HepG2 (cell line): ENCODE measurements around the gene MPV17L2. TPM values are rescaled to one million over a fixed set of nuclear protein-coding genes. Genes with fewer than 3 reads are reported as not detected.
A peak's percentile ranks its signal among the peaks of the same experiment; 100 is the strongest.

Experiments
- LCORL ChIP-seq, 2 experiments: fragments of 450-650 bp in 1 of 2; sonication (generic) in 1 of 2; formaldehyde crosslinking in 1 of 2; IDR thresholded peaks; 2 replicates each; pipeline versions ENCODE4 v1.5.0 to v1.6.1; 2017 to 2020; ENCODE audit warnings: antibody characterized with exemption in 1 of 2, missing genetic modification reagents in 1 of 2
- NFE2L2 ChIP-seq: fragments of 150-350 bp; IDR thresholded peaks from 2 replicates; pipeline ENCODE4 v1.6.1; 2014; ENCODE audit warnings: low read length
- NR3C1 ChIP-seq: sonication (generic); formaldehyde crosslinking; IDR thresholded peaks from 2 replicates; pipeline ENCODE4 v1.4.0; 2020; ENCODE audit warnings: missing genetic modification reagents
- RNF2 ChIP-seq: fragments of 450-650 bp; conservative IDR thresholded peaks from 2 replicates; pipeline ENCODE4 v1.6.1; 2016; ENCODE audit warnings: low read depth
- SOX6 ChIP-seq, 2 experiments: fragments of 450-650 bp in 1 of 2; sonication (generic) in 1 of 2; formaldehyde crosslinking in 1 of 2; IDR thresholded peaks; 2 replicates each; pipeline versions ENCODE4 v1.4.0 to v1.6.1; 2017 to 2020; ENCODE audit warnings: antibody characterized with exemption in 1 of 2, mild to moderate bottlenecking in 1 of 2, missing genetic modification reagents in 1 of 2
- SRSF1 ChIP-seq: fragments of 200-400 bp; formaldehyde crosslinking; optimal IDR thresholded peaks from 2 replicates; pipeline ENCODE3; 2017; ENCODE audit warnings: mild to moderate bottlenecking, low read depth, low read length, moderate library complexity
- STAG1 ChIP-seq: sonication (generic); formaldehyde crosslinking; IDR thresholded peaks from 2 replicates; pipeline ENCODE4 v1.4.0; 2020; ENCODE audit warnings: missing genetic modification reagents
- TSC22D2 ChIP-seq: sonication (generic); formaldehyde crosslinking; IDR thresholded peaks from 2 replicates; pipeline ENCODE4 v1.5.1; 2020; ENCODE audit warnings: missing genetic modification reagents, mild to moderate bottlenecking, borderline replicate concordance
- ZC3H4 ChIP-seq: sonication (generic); formaldehyde crosslinking; IDR thresholded peaks from 2 replicates; pipeline ENCODE4 v1.4.0; 2020; ENCODE audit warnings: missing genetic modification reagents, borderline replicate concordance
- ZFYVE20 ChIP-seq: sonication (generic); formaldehyde crosslinking; IDR thresholded peaks from 2 replicates; pipeline ENCODE4 v1.8.0; 2023; ENCODE audit warnings: low read depth, mild to moderate bottlenecking, moderate library complexity, missing genetic modification reagents, borderline replicate concordance
- ZNF207 ChIP-seq: fragments of 450-650 bp; IDR thresholded peaks from 2 replicates; pipeline ENCODE4 v1.6.1; 2016; ENCODE audit warnings: antibody characterized with exemption, borderline replicate concordance
- ZNF44 ChIP-seq: sonication (generic); formaldehyde crosslinking; IDR thresholded peaks from 2 replicates; pipeline ENCODE4 v1.5.1; 2020; ENCODE audit warnings: mild to moderate bottlenecking, missing genetic modification reagents
- polyA plus RNA-seq, 8 experiments: library from polyadenylated mRNA; depleted of rRNA in 3 of 8; stranded (reverse) in 7 of 8; unstranded in 1 of 8; fragments of >200 nt; fragmentation: Illumina TruSeq in 4 of 8; extraction: Trizol in 4 of 8; gene quantifications; 2 replicates each; pipeline versions ENCODE4 v1.2.1 to v1.2.3, GENCODE V29; 2011 to 2016; ENCODE audit warnings: low read depth in 4 of 8, missing spikeins in 1 of 8, mixed read lengths in 1 of 8; ENCODE audit not compliant: insufficient read depth in 1 of 8
- total RNA-seq, 5 experiments: library from RNA; depleted of rRNA; stranded (reverse); fragments of >200 nt; fragmentation: Illumina TruSeq; extraction: Trizol; gene quantifications; 2 replicates each; pipeline ENCODE4 v1.2.3, GENCODE V29; 2016; ENCODE audit warnings: low read depth in 1 of 5
- TF ChIP-seq, protein P1 (sequence below), 2 experiments: sonication (generic) in 1 of 2; formaldehyde crosslinking in 1 of 2; IDR thresholded peaks; 2 replicates each; pipeline versions ENCODE4 v1.6.1 to v1.9.0; 2014 to 2022; ENCODE audit warnings: antibody characterized with exemption in 1 of 2, borderline replicate concordance in 1 of 2, inconsistent platforms in 1 of 2, low read depth in 1 of 2, missing genetic modification reagents in 1 of 2
- TF ChIP-seq, protein P2 (sequence below): sonication (generic); formaldehyde crosslinking; IDR thresholded peaks from 2 replicates; pipeline ENCODE4 v1.5.0; 2020; ENCODE audit warnings: missing genetic modification reagents
- TF ChIP-seq, protein P3 (sequence below): sonication (generic); formaldehyde crosslinking; conservative IDR thresholded peaks from 2 replicates; pipeline ENCODE4 v1.4.0; 2020; ENCODE audit warnings: mild to moderate bottlenecking, missing genetic modification reagents, moderate library complexity
- TF ChIP-seq, protein P4 (sequence below), 2 experiments: sonication (generic) in 1 of 2; formaldehyde crosslinking in 1 of 2; IDR thresholded peaks; 2 replicates each; pipeline versions ENCODE4 v1.4.0 to v1.6.1; 2018 to 2020; ENCODE audit warnings: missing genetic modification reagents in 2 of 2, borderline replicate concordance in 1 of 2, low read depth in 1 of 2, mild to moderate bottlenecking in 1 of 2, missing biosample characterization in 1 of 2

Gene MPV17L2
- total and polyA plus RNA-seq, 2 of the 13 experiments (the other 11 are each of a cell fraction or from before 2014, with no cell fraction given), result 13.6 to 16.7 TPM

DNA sequence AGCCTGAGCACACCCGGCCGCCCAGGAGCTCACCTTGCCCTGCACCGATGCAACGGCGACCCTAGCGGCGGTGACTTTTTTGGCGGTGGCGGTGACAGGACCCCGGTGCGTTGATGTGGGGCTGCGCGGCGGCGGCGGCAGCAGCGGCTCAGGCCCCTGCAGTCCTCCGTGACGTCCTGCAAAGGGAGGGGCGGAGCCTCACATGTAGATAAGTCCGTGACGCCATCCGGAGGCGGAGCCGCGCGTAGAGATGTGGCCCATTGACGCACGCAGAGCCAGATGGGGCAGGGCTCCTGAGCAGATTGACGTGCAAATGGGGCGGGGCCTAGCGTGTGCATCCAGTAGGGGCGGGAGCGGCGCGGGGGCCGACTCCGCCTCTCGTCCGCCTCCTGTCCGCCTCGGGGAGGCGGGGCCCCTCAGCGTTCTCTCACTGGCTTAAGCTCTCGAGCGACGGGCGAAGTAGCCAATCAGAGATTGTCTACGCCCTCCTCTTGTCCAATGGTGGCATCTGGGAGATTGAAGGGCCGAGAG lies 10.9 kb downstream of the MPV17L2 start, which contains the start of gene RAB3A (continued):
- TF ChIP-seq, protein P1, sequence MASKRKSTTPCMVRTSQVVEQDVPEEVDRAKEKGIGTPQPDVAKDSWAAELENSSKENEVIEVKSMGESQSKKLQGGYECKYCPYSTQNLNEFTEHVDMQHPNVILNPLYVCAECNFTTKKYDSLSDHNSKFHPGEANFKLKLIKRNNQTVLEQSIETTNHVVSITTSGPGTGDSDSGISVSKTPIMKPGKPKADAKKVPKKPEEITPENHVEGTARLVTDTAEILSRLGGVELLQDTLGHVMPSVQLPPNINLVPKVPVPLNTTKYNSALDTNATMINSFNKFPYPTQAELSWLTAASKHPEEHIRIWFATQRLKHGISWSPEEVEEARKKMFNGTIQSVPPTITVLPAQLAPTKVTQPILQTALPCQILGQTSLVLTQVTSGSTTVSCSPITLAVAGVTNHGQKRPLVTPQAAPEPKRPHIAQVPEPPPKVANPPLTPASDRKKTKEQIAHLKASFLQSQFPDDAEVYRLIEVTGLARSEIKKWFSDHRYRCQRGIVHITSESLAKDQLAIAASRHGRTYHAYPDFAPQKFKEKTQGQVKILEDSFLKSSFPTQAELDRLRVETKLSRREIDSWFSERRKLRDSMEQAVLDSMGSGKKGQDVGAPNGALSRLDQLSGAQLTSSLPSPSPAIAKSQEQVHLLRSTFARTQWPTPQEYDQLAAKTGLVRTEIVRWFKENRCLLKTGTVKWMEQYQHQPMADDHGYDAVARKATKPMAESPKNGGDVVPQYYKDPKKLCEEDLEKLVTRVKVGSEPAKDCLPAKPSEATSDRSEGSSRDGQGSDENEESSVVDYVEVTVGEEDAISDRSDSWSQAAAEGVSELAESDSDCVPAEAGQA (IDR thresholded peaks at IDR 0.05; ENCODE audit: low read depth), result no peak
- TF ChIP-seq, protein P1 (CRISPR knock-in tag; IDR thresholded peaks at IDR 0.05; ENCODE audit: borderline replicate concordance), result no peak
- TF ChIP-seq ZNF44 (CRISPR knock-in tag) (no peak), ZFYVE20 (CRISPR knock-in tag) (no peak), NFE2L2 (no peak), STAG1 (CRISPR knock-in tag) (no peak), ZNF207 (no peak), NR3C1 (CRISPR knock-in tag) (no peak), SRSF1 (no peak), SOX6 (IDR thresholded peaks at IDR 0.05) (no peak), SOX6 (CRISPR knock-in tag; IDR thresholded peaks at IDR 0.05) (peak; percentile 56), TSC22D2 (CRISPR knock-in tag) (no peak), ZC3H4 (no peak), RNF2 (no peak), LCORL (IDR thresholded peaks at IDR 0.05) (no peak), LCORL (CRISPR knock-in tag; IDR thresholded peaks at IDR 0.05) (0 out of 2 replicates have a peak, but pooled peaks have one; percentile 26)
- TF ChIP-seq, protein P2, sequence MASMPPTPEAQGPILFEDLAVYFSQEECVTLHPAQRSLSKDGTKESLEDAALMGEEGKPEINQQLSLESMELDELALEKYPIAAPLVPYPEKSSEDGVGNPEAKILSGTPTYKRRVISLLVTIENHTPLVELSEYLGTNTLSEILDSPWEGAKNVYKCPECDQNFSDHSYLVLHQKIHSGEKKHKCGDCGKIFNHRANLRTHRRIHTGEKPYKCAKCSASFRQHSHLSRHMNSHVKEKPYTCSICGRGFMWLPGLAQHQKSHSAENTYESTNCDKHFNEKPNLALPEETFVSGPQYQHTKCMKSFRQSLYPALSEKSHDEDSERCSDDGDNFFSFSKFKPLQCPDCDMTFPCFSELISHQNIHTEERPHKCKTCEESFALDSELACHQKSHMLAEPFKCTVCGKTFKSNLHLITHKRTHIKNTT (CRISPR knock-in tag), result no peak
- TF ChIP-seq, protein P3, sequence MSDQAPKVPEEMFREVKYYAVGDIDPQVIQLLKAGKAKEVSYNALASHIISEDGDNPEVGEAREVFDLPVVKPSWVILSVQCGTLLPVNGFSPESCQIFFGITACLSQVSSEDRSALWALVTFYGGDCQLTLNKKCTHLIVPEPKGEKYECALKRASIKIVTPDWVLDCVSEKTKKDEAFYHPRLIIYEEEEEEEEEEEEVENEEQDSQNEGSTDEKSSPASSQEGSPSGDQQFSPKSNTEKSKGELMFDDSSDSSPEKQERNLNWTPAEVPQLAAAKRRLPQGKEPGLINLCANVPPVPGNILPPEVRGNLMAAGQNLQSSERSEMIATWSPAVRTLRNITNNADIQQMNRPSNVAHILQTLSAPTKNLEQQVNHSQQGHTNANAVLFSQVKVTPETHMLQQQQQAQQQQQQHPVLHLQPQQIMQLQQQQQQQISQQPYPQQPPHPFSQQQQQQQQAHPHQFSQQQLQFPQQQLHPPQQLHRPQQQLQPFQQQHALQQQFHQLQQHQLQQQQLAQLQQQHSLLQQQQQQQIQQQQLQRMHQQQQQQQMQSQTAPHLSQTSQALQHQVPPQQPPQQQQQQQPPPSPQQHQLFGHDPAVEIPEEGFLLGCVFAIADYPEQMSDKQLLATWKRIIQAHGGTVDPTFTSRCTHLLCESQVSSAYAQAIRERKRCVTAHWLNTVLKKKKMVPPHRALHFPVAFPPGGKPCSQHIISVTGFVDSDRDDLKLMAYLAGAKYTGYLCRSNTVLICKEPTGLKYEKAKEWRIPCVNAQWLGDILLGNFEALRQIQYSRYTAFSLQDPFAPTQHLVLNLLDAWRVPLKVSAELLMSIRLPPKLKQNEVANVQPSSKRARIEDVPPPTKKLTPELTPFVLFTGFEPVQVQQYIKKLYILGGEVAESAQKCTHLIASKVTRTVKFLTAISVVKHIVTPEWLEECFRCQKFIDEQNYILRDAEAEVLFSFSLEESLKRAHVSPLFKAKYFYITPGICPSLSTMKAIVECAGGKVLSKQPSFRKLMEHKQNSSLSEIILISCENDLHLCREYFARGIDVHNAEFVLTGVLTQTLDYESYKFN, result no peak
- TF ChIP-seq, protein P4, sequence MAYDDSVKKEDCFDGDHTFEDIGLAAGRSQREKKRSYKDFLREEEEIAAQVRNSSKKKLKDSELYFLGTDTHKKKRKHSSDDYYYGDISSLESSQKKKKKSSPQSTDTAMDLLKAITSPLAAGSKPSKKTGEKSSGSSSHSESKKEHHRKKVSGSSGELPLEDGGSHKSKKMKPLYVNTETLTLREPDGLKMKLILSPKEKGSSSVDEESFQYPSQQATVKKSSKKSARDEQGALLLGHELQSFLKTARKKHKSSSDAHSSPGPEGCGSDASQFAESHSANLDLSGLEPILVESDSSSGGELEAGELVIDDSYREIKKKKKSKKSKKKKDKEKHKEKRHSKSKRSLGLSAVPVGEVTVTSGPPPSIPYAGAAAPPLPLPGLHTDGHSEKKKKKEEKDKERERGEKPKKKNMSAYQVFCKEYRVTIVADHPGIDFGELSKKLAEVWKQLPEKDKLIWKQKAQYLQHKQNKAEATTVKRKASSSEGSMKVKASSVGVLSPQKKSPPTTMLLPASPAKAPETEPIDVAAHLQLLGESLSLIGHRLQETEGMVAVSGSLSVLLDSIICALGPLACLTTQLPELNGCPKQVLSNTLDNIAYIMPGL (CRISPR knock-in tag; IDR thresholded peaks at IDR 0.05; ENCODE audit: borderline replicate concordance in 1 of 2, low read depth in 1 of 2), result peak; percentile 14 to 67; a peak in 3 of 4 replicates
